Bronchial epithelial cell (primary cell): ENCODE results near the gene ESPNL. TPM values are rescaled to one million over a fixed set of nuclear protein-coding genes. Genes with fewer than 3 reads are reported as not detected.

Source experiments
- DNase-seq: peaks from one replicate; pipeline ENCODE4 v3.0.0-alpha.2; 2010; ENCODE audit warnings: low read depth
- FAIRE-seq: peaks from 2 replicates; lab custom pipeline; 2011; peaks lifted over from hg19 to GRCh38; lab: Jason Lieb, UNC
- H3K27me3 ChIP-seq: 2 replicates; pipeline ENCODE4 v1.5.1; 2011; ENCODE audit warnings: low read length; ENCODE audit not compliant: control insufficient read depth, insufficient read depth
- H3K36me3 ChIP-seq: 2 replicates; pipeline ENCODE4 v1.5.1; 2011; ENCODE audit warnings: low read length; ENCODE audit not compliant: control insufficient read depth, insufficient read depth
- H3K4me3 ChIP-seq: 2 replicates; pipeline ENCODE4 v1.5.1; 2011; ENCODE audit warnings: mild to moderate bottlenecking, low read depth, low read length, control low read depth
- CTCF ChIP-seq: IDR thresholded peaks from 2 replicates; pipeline ENCODE4 v1.5.1; 2011; ENCODE audit warnings: mild to moderate bottlenecking, moderate library complexity, low read length, control low read depth, inconsistent platforms; ENCODE audit not compliant: insufficient read depth, severe bottlenecking
- total RNA-seq: library from RNA; depleted of rRNA; stranded (reverse); fragments of >200 nt; gene quantifications from 2 replicates; pipeline ENCODE4 v1.2.1, GENCODE V29; 2014

The ESPNL gene
- total RNA-seq, 1 donor from 2014 or later = under 0.01 TPM

- DNase-seq = no peak
These were observed 9.3 kb upstream of the ESPNL start for GRCh38 chr2:238090887-238091286.

GRCh38 chr2:238091436-238092060, 8.6 kb upstream of the ESPNL start:
- no peak overlapping the region for H3K4me3 ChIP-seq
- DNase-seq (no peak), FAIRE-seq (peak; percentile 58)
- no peaks in the 10 kb centered on the region for H3K27me3 ChIP-seq
- TF ChIP-seq CTCF = no peak
- no peaks in the 10 kb centered on the region for H3K36me3 ChIP-seq

More at GRCh38 chr2:238090887-238091286, 9.3 kb upstream of the ESPNL start:
- no peak overlapping the region for H3K4me3 ChIP-seq
- H3K36me3 ChIP-seq = no peaks in the 10 kb centered on the region
- TF ChIP-seq CTCF = no peak
- FAIRE-seq = no peak
- no peaks in the 10 kb centered on the region for H3K27me3 ChIP-seq

GRCh38 chr2:238092486-238093035, 7.6 kb upstream of the ESPNL start:
- no peak overlapping the region for H3K4me3 ChIP-seq
- FAIRE-seq (peak; percentile 52), DNase-seq (no peak)
- TF ChIP-seq CTCF = no peak
- H3K36me3 ChIP-seq = no peaks in the 10 kb centered on the region
- no peaks in the 10 kb centered on the region for H3K27me3 ChIP-seq

DNA sequence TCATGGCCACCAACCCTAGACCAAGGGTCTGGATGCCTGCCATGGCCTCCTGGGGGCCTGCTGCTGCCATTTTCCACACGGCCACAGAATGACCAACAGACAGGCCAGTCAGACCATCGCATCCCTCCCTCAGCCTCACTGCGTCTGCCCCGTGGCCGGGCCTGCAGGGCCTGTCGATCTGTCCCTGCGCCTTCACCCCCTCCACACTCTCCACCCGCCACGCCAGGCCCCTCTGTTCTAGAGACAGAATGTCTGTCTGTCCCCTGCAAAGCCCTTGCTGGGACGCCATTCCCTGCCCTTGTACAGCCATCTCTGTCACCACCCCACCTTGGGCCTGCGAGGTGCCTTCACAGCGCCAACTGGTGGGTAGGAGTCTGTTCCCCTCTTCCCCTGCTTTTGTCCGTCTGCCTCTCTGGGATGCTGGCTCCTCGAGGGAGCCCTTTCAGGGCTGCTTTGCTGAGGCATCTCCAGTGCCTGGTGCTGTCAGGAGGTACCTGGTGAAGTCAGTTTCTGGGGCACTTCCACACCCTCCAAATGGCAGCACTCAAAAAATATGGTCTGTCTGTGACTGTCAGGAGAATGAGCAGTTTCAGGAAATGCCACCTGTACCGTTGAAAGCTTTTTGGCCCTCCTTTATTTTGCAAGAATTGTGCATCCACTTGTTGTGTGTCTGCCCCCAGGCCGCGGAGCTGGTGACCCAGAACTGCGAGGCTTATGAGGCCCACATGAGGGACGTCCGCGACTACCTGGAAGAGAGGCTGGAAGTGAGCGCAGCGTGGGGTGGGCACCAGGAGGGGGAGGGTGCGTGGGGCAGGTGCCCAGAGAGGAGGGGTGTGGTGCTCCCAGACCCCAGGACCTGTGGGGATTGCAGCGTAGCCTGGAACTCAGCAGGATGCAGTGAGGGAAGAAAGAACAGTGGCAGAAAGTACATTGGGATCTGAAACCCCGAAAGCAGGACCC, 6.7 kb upstream of the ESPNL start:
- TF ChIP-seq CTCF = no peak
- Histone ChIP-seq H3K4me3 (no peak overlapping the region), H3K36me3 (no peaks in the 10 kb centered on the region), H3K27me3 (no peaks in the 10 kb centered on the region)
- DNase-seq (no peak), FAIRE-seq (no peak)

- no peak for TF ChIP-seq CTCF
- Histone ChIP-seq H3K36me3 (no peaks in the 10 kb centered on the region), H3K4me3 (no peak overlapping the region), H3K27me3 (no peaks in the 10 kb centered on the region)
- FAIRE-seq = no peak
- DNase-seq = no peak
These were observed 5.6 kb upstream of the ESPNL start for GRCh38 chr2:238094438-238095022.
